SK-N-SH (cell line): ENCODE data around the gene RNGTT. TPM values are rescaled to one million over a fixed set of nuclear protein-coding genes. Genes with fewer than 3 reads are reported as not detected.

Experiments
- CTCF ChIA-PET: fragments of 300-600, 350-600 bp; formaldehyde crosslinking; extraction: SDS; loops from one replicate; lab custom pipeline; 2021; lab: Yijun Ruan, JAX
- POLR2A ChIA-PET: fragments of 350-600 bp; sonication (Branson Sonifier 250); formaldehyde crosslinking; extraction: SDS; loops from one replicate; lab custom pipeline; 2020; ENCODE audit warnings: antibody characterized with exemption, inconsistent platforms; lab: Yijun Ruan, JAX
- DNase-seq: peaks from one replicate; pipeline ENCODE4 v3.0.0; 2012
- H2AFZ ChIP-seq: fragments of 200-600 bp; sonication (generic); 2 replicates; pipeline ENCODE4 v1.8.1; 2016; ENCODE audit warnings: antibody characterized with exemption, mild to moderate bottlenecking, low read depth
- H3F3A ChIP-seq: fragments of 200-600 bp; sonication (generic); replicated peaks from 2 replicates; pipeline ENCODE3; 2016; ENCODE audit warnings: antibody characterized with exemption, mild to moderate bottlenecking; ENCODE audit not compliant: insufficient read depth
- H3K27ac ChIP-seq, 2 experiments: fragments of 200-500 bp in 1 of 2; fragments of 200-600 bp in 1 of 2; sonication (Bioruptor generic) in 1 of 2; sonication (generic), shearing (Covaris generic) in 1 of 2; 2 replicates each; pipeline versions ENCODE4 v1.5.1 to v1.6.1; 2014 to 2016; ENCODE audit warnings: low read depth in 2 of 2, inconsistent platforms in 1 of 2, low read length in 1 of 2, mild to moderate bottlenecking in 1 of 2, mixed read lengths in 1 of 2
- H3K27me3 ChIP-seq: fragments of 200-600 bp; sonication (generic), shearing (Covaris generic); 2 replicates; pipeline ENCODE4 v1.6.1; 2016; ENCODE audit warnings: mixed run types; ENCODE audit not compliant: insufficient read depth
- H3K36me3 ChIP-seq, 2 experiments: fragments of 200-500 bp in 1 of 2; fragments of 200-600 bp in 1 of 2; sonication (Bioruptor generic) in 1 of 2; sonication (generic) in 1 of 2; replicated peaks in 1 of 2; 2 replicates each; pipeline versions ENCODE3 to v1.5.1; 2014 to 2016; ENCODE audit warnings: low read length in 1 of 2, mild to moderate bottlenecking in 1 of 2; ENCODE audit not compliant: insufficient read depth in 2 of 2, control insufficient read depth in 1 of 2
- H3K4me1 ChIP-seq, 2 experiments: fragments of 200-500 bp in 1 of 2; fragments of 200-600 bp in 1 of 2; sonication (Bioruptor generic) in 1 of 2; sonication (generic), shearing (Covaris generic) in 1 of 2; 2 replicates each; pipeline versions ENCODE4 v1.5.1 to v1.6.1; 2014 to 2016; ENCODE audit warnings: low read depth in 1 of 2, low read length in 1 of 2, mixed run types in 1 of 2; ENCODE audit not compliant: insufficient read depth in 2 of 2, control insufficient read depth in 1 of 2
- H3K4me2 ChIP-seq: fragments of 200-600 bp; sonication (generic), shearing (Covaris generic); 2 replicates; pipeline ENCODE4 v1.6.1; 2017; ENCODE audit warnings: mixed run types
- H3K4me3 ChIP-seq, 2 experiments: fragments of 200-500 bp in 1 of 2; fragments of 200-600 bp in 1 of 2; sonication (Bioruptor generic) in 1 of 2; sonication (generic), shearing (Covaris generic) in 1 of 2; 2 replicates each; pipeline versions ENCODE4 v1.5.1 to v1.8.1; 2014 to 2016; ENCODE audit warnings: low read depth in 2 of 2, inconsistent platforms in 1 of 2, low read length in 1 of 2, mild to moderate bottlenecking in 1 of 2, mixed read lengths in 1 of 2, moderate library complexity in 1 of 2
- H3K79me2 ChIP-seq: fragments of 200-600 bp; sonication (generic); 2 replicates; pipeline ENCODE4 v1.8.1; 2017; ENCODE audit warnings: mild to moderate bottlenecking; ENCODE audit not compliant: insufficient read depth
- H3K9ac ChIP-seq: fragments of 200-600 bp; sonication (generic); 2 replicates; pipeline ENCODE4 v1.6.1; 2017; ENCODE audit warnings: mixed run types
- H3K9me2 ChIP-seq: fragments of 200-600 bp; sonication (generic); 2 replicates; pipeline ENCODE4 v1.6.1; 2017; ENCODE audit warnings: mixed run types
- H3K9me3 ChIP-seq: fragments of 200-600 bp; sonication (generic); 2 replicates; pipeline ENCODE4 v1.6.1; 2017; ENCODE audit warnings: mixed run types, mild to moderate bottlenecking, moderate library complexity
- H4K20me1 ChIP-seq: fragments of 200-600 bp; sonication (generic); 2 replicates; pipeline ENCODE4 v1.6.1; 2017; ENCODE audit warnings: mild to moderate bottlenecking, mixed run types; ENCODE audit not compliant: insufficient read depth
- EP300 ChIP-seq, 2 experiments: IDR thresholded peaks; 2 replicates each; pipeline versions ENCODE4 v1.4.0 to v1.6.1; 2012; ENCODE audit warnings: borderline replicate concordance in 1 of 2, low read depth in 1 of 2, low read length in 1 of 2
- FOSL2 ChIP-seq: IDR thresholded peaks from 2 replicates; pipeline ENCODE4 v1.4.0; 2012; ENCODE audit warnings: low read depth, mild to moderate bottlenecking, moderate library complexity, borderline replicate concordance
- FOXJ3 ChIP-seq: sonication (generic); formaldehyde crosslinking; IDR thresholded peaks from 2 replicates; pipeline ENCODE4 v1.5.1; 2020; ENCODE audit warnings: mild to moderate bottlenecking, missing genetic modification reagents
- JUND ChIP-seq: IDR thresholded peaks from 2 replicates; pipeline ENCODE4 v1.4.0; 2012
- MEF2A ChIP-seq: IDR thresholded peaks from 2 replicates; pipeline ENCODE4 v1.4.0; 2012; ENCODE audit warnings: low read depth, borderline replicate concordance
- MXI1 ChIP-seq: IDR thresholded peaks from 2 replicates; pipeline ENCODE4 v1.6.1; 2012; ENCODE audit warnings: mild to moderate bottlenecking, low read depth, low read length, improper control_type of control experiment
- NRF1 ChIP-seq: IDR thresholded peaks from 2 replicates; pipeline ENCODE4 v1.6.1; 2012; ENCODE audit warnings: low read depth, mild to moderate bottlenecking, low read length
- PBX3 ChIP-seq: IDR thresholded peaks from 2 replicates; pipeline ENCODE4; 2012
- RCOR1 ChIP-seq: fragments of 150-350 bp; IDR thresholded peaks from 2 replicates; pipeline ENCODE4 v1.6.1; 2017; ENCODE audit warnings: antibody characterized with exemption, low read length
- RXRA ChIP-seq: IDR thresholded peaks from 2 replicates; pipeline ENCODE4 v1.4.0; 2012; ENCODE audit warnings: low read depth, mild to moderate bottlenecking, borderline replicate concordance
- SMC3 ChIP-seq: IDR thresholded peaks from 2 replicates; pipeline ENCODE4 v1.6.1; 2012; ENCODE audit warnings: low read depth, low read length, improper control_type of control experiment
- TAF1 ChIP-seq: IDR thresholded peaks from 2 replicates; pipeline ENCODE4 v1.6.1; 2012; ENCODE audit warnings: low read depth, mild to moderate bottlenecking, low read length, moderate library complexity, borderline replicate concordance
- ZBTB33 ChIP-seq: IDR thresholded peaks from 2 replicates; pipeline ENCODE4 v1.4.0; 2012; ENCODE audit warnings: low read depth, borderline replicate concordance
- WGBS: methylation state at CpG from one replicate; pipeline ENCODE4 v1.1.6; 2017; ENCODE audit warnings: low lambda C conversion rate; 5-methylcytosine and 5-hydroxymethylcytosine counted together
- polyA plus RNA-seq, 3 experiments: library from polyadenylated mRNA; depleted of rRNA; stranded (reverse); fragments of >200 nt; gene quantifications; 2 replicates each; pipeline ENCODE4 v1.2.3, GENCODE V29; 2012

Gene RNGTT
- polyA plus RNA-seq, 1 of the 3 experiments (the other 2 are of a cell fraction), result 3.3 TPM

- H3F3A ChIP-seq, result peaks cover 8% of the 10 kb centered on the region
- no peaks in the 10 kb centered on the region for H4K20me1 ChIP-seq
- H2AFZ ChIP-seq, result no peak overlapping the region
- H3K36me3 ChIP-seq, result no peaks in the 10 kb centered on the region
- no peak overlapping the region for H3K4me2 ChIP-seq
- H3K4me1 ChIP-seq, result peaks cover 0 to 2% of the 10 kb centered on the region in 2 experiments; a peak in 3 of 4 replicates
- no peak overlapping the region for H3K9ac ChIP-seq
- no peaks in the 10 kb centered on the region for H3K9me2 ChIP-seq
- no peak for DNase-seq
- peaks cover 4% of the 10 kb centered on the region for H3K79me2 ChIP-seq
- CTCF ChIA-PET, result no interaction called here
- H3K27me3 ChIP-seq, result no peaks in the 10 kb centered on the region
- TF ChIP-seq RXRA (no peak), SMC3 (no peak), TAF1 (no peak)
- no peak overlapping the region for H3K27ac ChIP-seq
- no peaks in the 10 kb centered on the region for H3K9me3 ChIP-seq
- POLR2A ChIA-PET, result no interaction called here
- no peak overlapping the region for H3K4me3 ChIP-seq
Measured at GRCh38 chr6:88655586-88655985, 307.8 kb downstream of the RNGTT start.

GRCh38 chr6:88653936-88654335 is 309.5 kb downstream of the RNGTT start:
- H3K4me1 ChIP-seq, result peaks cover 0 to 7% of the 10 kb centered on the region in 2 experiments; a peak in 3 of 4 replicates
- H3K27ac ChIP-seq, result no peak overlapping the region
- 89% methylated on average over 4 of the region's 4 CpGs for WGBS
- H3K79me2 ChIP-seq, result peaks cover 4% of the 10 kb centered on the region
- H3F3A ChIP-seq, result peaks cover 13% of the 10 kb centered on the region
- no peak for DNase-seq
- ChIA-PET CTCF (no interaction called here), POLR2A (no interaction called here)
- no peaks in the 10 kb centered on the region for H4K20me1 ChIP-seq
- no peak overlapping the region for H3K4me3 ChIP-seq
- no peak overlapping the region for H2AFZ ChIP-seq
- H3K36me3 ChIP-seq, result no peaks in the 10 kb centered on the region
- H3K4me2 ChIP-seq, result no peak overlapping the region
- no peaks in the 10 kb centered on the region for H3K9me3 ChIP-seq
- H3K9me2 ChIP-seq, result no peaks in the 10 kb centered on the region
- H3K27me3 ChIP-seq, result no peaks in the 10 kb centered on the region
- TF ChIP-seq ZBTB33 (no peak), MEF2A (no peak), MXI1 (no peak), SMC3 (no peak), JUND (no peak), FOXJ3 (no peak), FOSL2 (no peak), PBX3 (no peak), RCOR1 (no peak), NRF1 (no peak), EP300 (IDR thresholded peaks at IDR 0.05; ENCODE audit: borderline replicate concordance in 1 of 2, low read depth in 1 of 2, low read length in 1 of 2) (no peak)
- H3K9ac ChIP-seq, result no peak overlapping the region
